Smooth muscle cell (in vitro differentiated cells): ENCODE results near the gene TIMP4. TPM values are rescaled to one million over a fixed set of nuclear protein-coding genes. Genes with fewer than 3 reads are reported as not detected.

Experiments
- DNase-seq: peaks from one replicate; lab custom pipeline; 2025; ENCODE audit not compliant: unreplicated experiment; lab: John Stamatoyannopoulos, UW
- H2AFZ ChIP-seq: fragments of 200-600 bp; sonication (generic); 2 replicates; pipeline ENCODE4 v1.6.0; 2016; ENCODE audit warnings: antibody characterized with exemption, low read depth, mild to moderate bottlenecking
- H3F3A ChIP-seq: fragments of 200-600 bp; sonication (generic); 2 replicates; pipeline ENCODE4 v1.6.0; 2017; ENCODE audit warnings: antibody characterized with exemption, low read depth
- H3K27ac ChIP-seq: fragments of 200-600 bp; sonication (generic); 2 replicates; pipeline ENCODE4 v1.5.1; 2016; ENCODE audit warnings: low read depth, mild to moderate bottlenecking
- H3K27me3 ChIP-seq: fragments of 200-600 bp; sonication (generic); 2 replicates; pipeline ENCODE4 v1.6.1; 2016; ENCODE audit warnings: low read depth, mild to moderate bottlenecking
- H3K36me3 ChIP-seq: fragments of 200-600 bp; sonication (generic); 2 replicates; pipeline ENCODE4 v1.5.1; 2016; ENCODE audit warnings: low read depth
- H3K4me1 ChIP-seq: fragments of 200-600 bp; sonication (generic); 2 replicates; pipeline ENCODE4 v1.5.1; 2016; ENCODE audit warnings: low read depth
- H3K4me2 ChIP-seq: fragments of 200-600 bp; sonication (generic); 2 replicates; pipeline ENCODE4 v1.6.0; 2016; ENCODE audit warnings: mild to moderate bottlenecking
- H3K4me3 ChIP-seq: fragments of 200-600 bp; sonication (generic); 2 replicates; pipeline ENCODE4 v1.5.1; 2016; ENCODE audit warnings: mild to moderate bottlenecking
- H3K79me2 ChIP-seq: fragments of 200-600 bp; sonication (generic); 2 replicates; pipeline ENCODE4 v1.6.0; 2016; ENCODE audit warnings: low read depth, mild to moderate bottlenecking
- H3K9ac ChIP-seq: fragments of 200-600 bp; sonication (generic); 2 replicates; pipeline ENCODE4 v1.6.0; 2016; ENCODE audit warnings: low read depth
- H3K9me3 ChIP-seq: fragments of 200-600 bp; sonication (generic); replicated peaks from 2 replicates; pipeline ENCODE4 v1.5.1; 2016; ENCODE audit warnings: low read depth
- H4K20me1 ChIP-seq: fragments of 200-600 bp; sonication (generic); 2 replicates; pipeline ENCODE4 v1.6.0; 2016; ENCODE audit warnings: low read depth
- WGBS: methylation state at CpG from one replicate; pipeline ENCODE4 v1.1.7; 2016; ENCODE audit warnings: low lambda C conversion rate; 5-methylcytosine and 5-hydroxymethylcytosine counted together
- polyA plus RNA-seq: library from polyadenylated mRNA; unstranded; fragments of >200 nt; fragmentation: Nextera tagmentation; extraction: Ambion mirVana; gene quantifications from 2 replicates; pipeline ENCODE4 v1.2.1, GENCODE V29; 2016
- total RNA-seq: library from RNA; depleted of rRNA; stranded (reverse); fragments of >200 nt; gene quantifications from 2 replicates; pipeline ENCODE4 v1.2.3, GENCODE V29; 2014
- TF ChIP-seq, protein P1 (sequence below): fragments of 200-600 bp; sonication (generic); IDR thresholded peaks from 2 replicates; pipeline ENCODE4 v1.5.1; 2017; ENCODE audit warnings: borderline replicate concordance, mild to moderate bottlenecking, antibody characterized with exemption; ENCODE audit not compliant: insufficient read depth, poor library complexity, severe bottlenecking

TIMP4 gene
- total and polyA plus RNA-seq, 2 experiments from 2014 or later, result 0.27 to 1.5 TPM

DNA sequence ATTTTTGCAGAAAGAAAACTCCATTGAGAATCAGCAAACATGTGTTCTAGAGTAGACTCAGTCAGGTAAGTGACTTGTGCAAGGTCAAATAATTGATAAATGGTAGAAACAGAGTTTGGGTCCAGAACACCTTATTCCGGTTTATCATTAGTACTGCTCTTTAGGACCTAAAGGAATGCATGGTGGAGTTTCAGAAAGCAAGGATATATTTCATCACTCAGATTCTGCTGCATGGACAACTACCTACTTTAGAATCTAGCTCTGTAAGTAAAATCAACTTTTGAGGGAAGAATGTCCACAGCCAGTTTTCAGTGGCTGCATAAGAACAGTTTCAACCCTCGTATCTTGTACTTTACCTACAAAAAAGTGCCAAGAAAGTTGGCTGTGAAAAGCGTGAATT is 43.6 kb downstream of the TIMP4 start:
- H3K79me2 ChIP-seq, result no peaks in the 10 kb centered on the region
- no peak for DNase-seq
- no peaks in the 10 kb centered on the region for H3K4me1 ChIP-seq
- no peaks in the 10 kb centered on the region for H3F3A ChIP-seq
- no peak overlapping the region for H3K4me3 ChIP-seq
- no peak overlapping the region for H2AFZ ChIP-seq
- TF ChIP-seq, protein P1, sequence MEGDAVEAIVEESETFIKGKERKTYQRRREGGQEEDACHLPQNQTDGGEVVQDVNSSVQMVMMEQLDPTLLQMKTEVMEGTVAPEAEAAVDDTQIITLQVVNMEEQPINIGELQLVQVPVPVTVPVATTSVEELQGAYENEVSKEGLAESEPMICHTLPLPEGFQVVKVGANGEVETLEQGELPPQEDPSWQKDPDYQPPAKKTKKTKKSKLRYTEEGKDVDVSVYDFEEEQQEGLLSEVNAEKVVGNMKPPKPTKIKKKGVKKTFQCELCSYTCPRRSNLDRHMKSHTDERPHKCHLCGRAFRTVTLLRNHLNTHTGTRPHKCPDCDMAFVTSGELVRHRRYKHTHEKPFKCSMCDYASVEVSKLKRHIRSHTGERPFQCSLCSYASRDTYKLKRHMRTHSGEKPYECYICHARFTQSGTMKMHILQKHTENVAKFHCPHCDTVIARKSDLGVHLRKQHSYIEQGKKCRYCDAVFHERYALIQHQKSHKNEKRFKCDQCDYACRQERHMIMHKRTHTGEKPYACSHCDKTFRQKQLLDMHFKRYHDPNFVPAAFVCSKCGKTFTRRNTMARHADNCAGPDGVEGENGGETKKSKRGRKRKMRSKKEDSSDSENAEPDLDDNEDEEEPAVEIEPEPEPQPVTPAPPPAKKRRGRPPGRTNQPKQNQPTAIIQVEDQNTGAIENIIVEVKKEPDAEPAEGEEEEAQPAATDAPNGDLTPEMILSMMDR, result no peak
- no peaks in the 10 kb centered on the region for H3K27me3 ChIP-seq
- no peaks in the 10 kb centered on the region for H3K36me3 ChIP-seq
- no peak overlapping the region for H3K27ac ChIP-seq
- no peak overlapping the region for H3K9ac ChIP-seq
- H3K4me2 ChIP-seq, result no peak overlapping the region
- no peaks in the 10 kb centered on the region for H3K9me3 ChIP-seq
- no peaks in the 10 kb centered on the region for H4K20me1 ChIP-seq
- WGBS, result 90% methylated on average over 3 of the region's 3 CpGs

DNA sequence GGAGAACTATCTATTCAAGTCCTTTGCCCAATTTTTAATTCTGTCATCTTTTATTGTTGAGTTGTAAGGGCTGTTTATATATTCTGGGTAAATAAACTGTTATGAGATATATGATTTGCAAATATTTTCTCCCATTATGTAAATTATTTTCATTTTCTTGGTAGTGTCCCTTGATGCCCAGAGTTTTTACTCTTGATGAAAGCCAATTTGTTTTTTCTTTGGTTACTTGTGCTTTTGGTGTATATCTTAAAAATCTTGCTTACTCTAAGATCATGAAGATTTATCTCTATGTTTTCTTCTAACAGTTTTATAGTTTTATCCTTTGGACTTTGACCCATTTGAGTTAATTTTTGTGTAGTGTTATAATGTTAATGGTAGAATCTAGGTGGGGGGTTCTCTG is 44.5 kb downstream of the TIMP4 start:
- Histone ChIP-seq H3K27ac (no peak overlapping the region), H3K9ac (no peak overlapping the region), H3K4me3 (no peak overlapping the region), H3K36me3 (no peaks in the 10 kb centered on the region), H3K27me3 (no peaks in the 10 kb centered on the region), H3K4me1 (no peaks in the 10 kb centered on the region), H3K4me2 (no peak overlapping the region), H3K9me3 (no peaks in the 10 kb centered on the region), H4K20me1 (no peaks in the 10 kb centered on the region), H3F3A (no peaks in the 10 kb centered on the region), H3K79me2 (no peaks in the 10 kb centered on the region), H2AFZ (no peak overlapping the region)
- DNase-seq, result no peak
- TF ChIP-seq, protein P1, result no peak

DNA sequence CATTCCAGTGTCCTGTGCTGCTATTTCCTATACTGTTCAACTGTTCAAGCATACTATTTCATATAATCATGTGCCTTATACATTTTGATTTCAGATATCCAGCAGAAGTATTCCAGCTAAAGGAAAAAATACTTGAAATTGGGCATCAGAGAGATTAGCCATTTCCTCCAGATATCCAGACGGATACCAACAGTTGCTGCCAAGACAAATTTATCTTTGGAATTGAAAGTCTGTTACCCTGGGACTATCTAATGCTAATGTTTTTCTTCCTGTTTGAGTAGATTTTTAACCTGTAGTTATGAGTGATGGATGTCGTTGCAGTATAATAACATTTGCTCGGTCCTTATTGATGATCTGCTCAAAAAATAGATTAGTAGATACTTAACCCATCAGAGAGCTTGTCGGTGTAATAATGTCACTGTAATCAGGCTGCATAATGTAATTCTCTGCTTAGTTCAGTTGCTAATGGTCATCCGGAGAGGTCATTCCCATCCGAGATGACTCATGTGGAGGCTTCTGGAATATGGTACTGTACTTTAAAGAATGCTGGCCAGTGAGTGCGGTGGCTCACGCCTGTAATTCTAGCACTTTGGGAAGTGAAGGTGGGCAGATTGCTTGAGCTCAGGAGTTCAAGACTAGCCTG is 51.5 kb downstream of the TIMP4 start:
- Histone ChIP-seq H4K20me1 (no peaks in the 10 kb centered on the region), H3K27me3 (no peaks in the 10 kb centered on the region), H3K36me3 (no peaks in the 10 kb centered on the region), H2AFZ (no peak overlapping the region), H3K4me3 (no peak overlapping the region), H3K79me2 (no peaks in the 10 kb centered on the region), H3K4me2 (no peak overlapping the region), H3K9me3 (no peaks in the 10 kb centered on the region), H3F3A (no peaks in the 10 kb centered on the region), H3K9ac (no peak overlapping the region), H3K4me1 (no peaks in the 10 kb centered on the region), H3K27ac (no peak overlapping the region)
- TF ChIP-seq, protein P1, result no peak
- WGBS, result 81% methylated on average over 8 of the region's 8 CpGs
- no peak for DNase-seq

Other genes starting within 250 kb of the TIMP4 start
- gene SYN2, start 154.5 kb downstream of the TIMP4 start, total RNA-seq, result 0.54 and 0.94 TPM in 2 replicates
- 0.39 and 1.9 TPM in 2 replicates for gene SYN2, start 154.5 kb downstream of the TIMP4 start, polyA plus RNA-seq
- 8.5 and 10.2 TPM in 2 replicates for gene PPARG, start 130.2 kb upstream of the TIMP4 start, total RNA-seq
- 1.5 and 7.8 TPM in 2 replicates for gene PPARG, start 130.2 kb upstream of the TIMP4 start, polyA plus RNA-seq